GM12892 (cell line): ENCODE results near the gene ZDHHC14.

Experiments used
- POLR2A ChIP-seq: IDR thresholded peaks from 2 replicates; pipeline ENCODE4 v1.6.1; 2011; ENCODE audit warnings: low read depth, low read length, control low read depth
- POLR2AphosphoS5 ChIP-seq: IDR thresholded peaks from 2 replicates; pipeline ENCODE4 v1.6.1; 2011; ENCODE audit warnings: low read depth, low read length, control low read depth

DNA sequence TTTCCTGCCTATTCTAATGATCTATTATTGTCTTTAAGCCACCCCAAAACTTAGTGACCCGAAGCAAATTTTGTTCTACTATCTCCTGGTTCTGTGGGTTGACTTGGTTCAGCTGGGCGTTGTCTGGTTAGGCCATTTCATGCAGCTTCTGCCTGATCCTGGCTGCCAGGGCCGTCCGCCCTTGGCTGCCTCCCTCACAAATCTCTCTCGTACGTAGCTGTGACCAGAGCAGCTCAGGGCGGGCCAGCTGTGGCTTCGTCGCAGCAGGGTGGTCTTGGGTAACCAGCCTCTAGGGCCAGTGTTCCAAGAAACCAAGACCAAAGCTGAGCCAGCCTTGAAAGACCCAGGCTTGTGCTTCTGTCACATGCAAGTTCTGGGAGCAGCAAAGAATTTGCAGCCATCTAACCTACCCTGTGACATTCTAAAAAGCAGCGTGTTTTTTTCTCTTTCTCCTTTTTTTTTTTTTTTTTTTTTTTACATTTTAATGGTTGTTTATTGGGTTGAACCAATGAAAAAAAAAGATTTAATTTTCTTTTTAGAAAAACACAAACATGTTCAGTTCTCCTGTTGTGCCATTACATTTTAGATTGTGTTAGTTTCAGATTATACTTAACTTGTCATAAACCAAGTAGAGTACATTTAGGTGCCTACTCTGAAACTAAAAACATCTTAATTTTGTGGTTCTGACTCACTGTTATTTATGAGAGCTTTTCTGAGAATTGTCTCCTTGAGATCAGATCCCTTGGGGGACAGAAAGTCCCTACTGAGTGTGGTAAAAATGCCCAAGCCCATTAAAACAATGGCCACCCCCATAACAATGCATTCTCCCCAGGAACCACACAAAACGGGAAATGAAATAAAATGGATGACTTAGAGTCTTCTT, 83.9 kb downstream of the ZDHHC14 start:
- TF ChIP-seq POLR2AphosphoS5 (no peak), POLR2A (no peak)
